Measurements from ENCODE around the gene HOOK2. TPM values are rescaled to one million over a fixed set of nuclear protein-coding genes. Genes with fewer than 3 reads are reported as not detected.

HOOK2 gene
- total RNA-seq, 4 donors from 2014 or later, result 55.1 to 227 (median 83.6) TPM

DNA sequence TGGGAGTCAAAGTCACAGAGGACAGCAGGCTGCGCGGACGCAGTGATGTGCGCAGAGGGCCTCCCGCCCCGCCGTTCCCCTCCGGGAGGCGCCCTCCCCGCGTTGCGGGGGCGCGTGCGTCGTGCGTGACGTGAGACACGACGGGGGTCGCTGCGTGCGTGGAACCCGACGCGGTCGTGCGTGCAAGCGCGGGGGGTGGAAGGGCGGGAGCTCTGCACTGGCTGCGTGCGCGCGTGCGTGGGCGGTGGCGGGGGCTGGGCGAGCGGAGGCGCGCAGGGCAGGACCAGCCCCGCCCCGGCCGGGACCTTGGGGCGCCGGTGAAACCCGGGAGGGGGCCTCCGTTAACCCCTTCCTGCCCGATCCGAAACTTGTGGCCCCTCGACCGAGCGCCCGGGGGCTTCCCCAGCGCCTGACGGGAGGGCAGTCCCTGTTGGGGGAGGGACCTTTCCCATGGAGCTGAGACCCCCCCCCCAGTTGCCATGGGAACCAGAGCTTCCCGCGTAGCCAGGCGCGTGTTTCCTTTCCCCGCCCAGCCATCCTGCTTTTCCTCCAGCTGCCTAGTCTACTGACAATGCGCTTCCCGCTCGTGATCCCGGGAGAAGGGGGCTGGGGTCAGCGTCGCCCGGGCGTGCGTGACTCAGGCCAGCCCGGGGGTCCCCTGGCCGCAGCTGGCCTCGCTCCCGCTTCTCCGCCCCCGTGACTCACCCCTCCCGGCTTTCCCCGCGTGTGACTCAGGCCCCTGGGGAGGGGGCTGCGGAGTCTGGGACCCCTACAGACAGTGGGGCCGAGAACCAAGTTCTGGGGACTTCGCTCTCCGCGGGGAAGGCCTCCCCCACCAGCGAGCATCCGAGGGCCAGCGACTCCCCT is 7.3 kb upstream of the HOOK2 start:
- H3K27ac ChIP-seq, result peak overlapping the region; percentile 97
- no peaks in the 10 kb centered on the region for H3K9me3 ChIP-seq
- TF ChIP-seq POLR2A (IDR thresholded peaks at IDR 0.05) (peak in 1 of 2 donors; percentile 55), EP300 (IDR thresholded peaks at IDR 0.05) (peak; percentile 98), POLR2AphosphoS5 (IDR thresholded peaks at IDR 0.05) (peak; percentile 70 to 79 (median 76))
- TF ChIP-seq, protein P1, sequence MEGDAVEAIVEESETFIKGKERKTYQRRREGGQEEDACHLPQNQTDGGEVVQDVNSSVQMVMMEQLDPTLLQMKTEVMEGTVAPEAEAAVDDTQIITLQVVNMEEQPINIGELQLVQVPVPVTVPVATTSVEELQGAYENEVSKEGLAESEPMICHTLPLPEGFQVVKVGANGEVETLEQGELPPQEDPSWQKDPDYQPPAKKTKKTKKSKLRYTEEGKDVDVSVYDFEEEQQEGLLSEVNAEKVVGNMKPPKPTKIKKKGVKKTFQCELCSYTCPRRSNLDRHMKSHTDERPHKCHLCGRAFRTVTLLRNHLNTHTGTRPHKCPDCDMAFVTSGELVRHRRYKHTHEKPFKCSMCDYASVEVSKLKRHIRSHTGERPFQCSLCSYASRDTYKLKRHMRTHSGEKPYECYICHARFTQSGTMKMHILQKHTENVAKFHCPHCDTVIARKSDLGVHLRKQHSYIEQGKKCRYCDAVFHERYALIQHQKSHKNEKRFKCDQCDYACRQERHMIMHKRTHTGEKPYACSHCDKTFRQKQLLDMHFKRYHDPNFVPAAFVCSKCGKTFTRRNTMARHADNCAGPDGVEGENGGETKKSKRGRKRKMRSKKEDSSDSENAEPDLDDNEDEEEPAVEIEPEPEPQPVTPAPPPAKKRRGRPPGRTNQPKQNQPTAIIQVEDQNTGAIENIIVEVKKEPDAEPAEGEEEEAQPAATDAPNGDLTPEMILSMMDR (IDR thresholded peaks at IDR 0.05), result no peak
- H3K4me3 ChIP-seq, result peak overlapping the region; percentile 50
- H3K27me3 ChIP-seq, result no peaks in the 10 kb centered on the region
- H3K36me3 ChIP-seq, result no peaks in the 10 kb centered on the region
- peaks cover 84% of the 10 kb centered on the region for H3K4me1 ChIP-seq
- 0% methylated on average over 2 of the region's 88 CpGs for WGBS
- DNase-seq (ENCODE audit: low spot score in 2 of 2), result peak; percentile 92 to 93

DNA sequence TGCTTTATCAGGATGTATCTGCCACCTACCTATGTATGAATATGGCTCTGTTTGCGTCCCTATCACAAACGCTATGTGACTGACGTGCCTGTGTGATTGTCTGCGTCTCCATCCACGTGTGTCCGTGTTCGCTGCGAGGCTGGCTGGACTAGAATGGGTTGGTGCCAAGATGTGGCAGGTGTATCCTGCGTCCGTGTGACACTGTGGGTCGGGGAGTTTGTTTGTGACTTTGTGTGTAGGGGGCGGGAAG is 6.7 kb upstream of the HOOK2 start:
- no peaks in the 10 kb centered on the region for H3K9me3 ChIP-seq
- TF ChIP-seq, protein P1 (IDR thresholded peaks at IDR 0.05), result no peak
- no peak for TF ChIP-seq POLR2AphosphoS5 (IDR thresholded peaks at IDR 0.05)
- peak; percentile 22 to 57 for TF ChIP-seq POLR2A (IDR thresholded peaks at IDR 0.05)
- TF ChIP-seq EP300 (IDR thresholded peaks at IDR 0.05), result no peak
- H3K36me3 ChIP-seq, result no peaks in the 10 kb centered on the region
- peaks cover 84% of the 10 kb centered on the region for H3K4me1 ChIP-seq
- WGBS, result 3% methylated on average over 12 of the region's 12 CpGs
- H3K4me3 ChIP-seq, result peak overlapping the region; percentile 50
- peak overlapping the region; percentile 97 for H3K27ac ChIP-seq
- H3K27me3 ChIP-seq, result no peaks in the 10 kb centered on the region
- DNase-seq (ENCODE audit: low spot score in 2 of 2), result peak in 1 of 2 donors; percentile 90

DNA sequence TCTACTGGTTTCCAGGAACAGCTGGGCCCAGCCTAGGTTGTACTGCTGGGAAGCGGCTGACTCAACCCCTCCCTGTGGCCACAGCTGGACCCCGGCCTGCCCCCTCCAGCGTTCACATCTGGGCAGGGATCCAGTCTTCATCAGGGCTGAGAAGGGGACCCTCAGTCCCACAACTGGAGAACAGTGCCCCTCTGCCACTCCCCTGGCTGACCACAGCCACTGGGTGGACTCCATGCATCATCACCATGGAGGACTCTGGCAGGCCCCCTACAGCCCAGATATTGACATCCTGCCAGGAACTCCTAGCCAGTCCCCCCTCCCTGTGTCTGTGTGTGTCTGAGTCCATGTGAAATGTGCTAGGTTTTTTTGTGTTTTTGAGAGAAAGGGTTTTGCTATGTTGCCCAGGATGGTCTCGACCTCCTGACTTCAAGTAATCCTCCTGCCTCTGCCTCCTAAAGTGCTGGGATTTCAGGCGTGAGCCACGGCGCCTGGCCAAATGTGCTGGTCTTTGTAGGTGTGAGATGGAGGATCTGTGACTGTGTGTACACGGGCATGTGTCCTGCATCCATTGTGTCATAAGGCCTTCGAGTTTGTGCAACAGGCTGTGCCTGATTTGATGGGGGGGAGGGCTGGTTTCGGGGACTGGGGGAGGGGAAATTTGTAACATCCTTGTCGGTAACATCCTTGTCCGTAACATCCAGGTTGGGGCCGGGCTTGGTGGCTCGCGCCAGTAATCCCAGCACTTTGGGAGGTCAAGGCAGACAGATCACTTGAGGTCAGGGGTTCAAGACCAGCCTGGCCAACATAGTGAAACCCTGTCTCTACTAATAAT is 4.0 kb upstream of the HOOK2 start:
- no peaks in the 10 kb centered on the region for H3K27me3 ChIP-seq
- DNase-seq (ENCODE audit: low spot score in 2 of 2), result peak in 1 of 2 donors; percentile 87
- peak overlapping the region; percentile 93 for H3K27ac ChIP-seq
- no peaks in the 10 kb centered on the region for H3K36me3 ChIP-seq
- H3K4me3 ChIP-seq, result peak overlapping the region; percentile 62
- 73% methylated on average over 12 of the region's 15 CpGs for WGBS
- H3K4me1 ChIP-seq, result peaks cover 71% of the 10 kb centered on the region
- H3K9me3 ChIP-seq, result no peaks in the 10 kb centered on the region
- TF ChIP-seq, protein P1 (IDR thresholded peaks at IDR 0.05), result no peak
- no peak for TF ChIP-seq EP300 (IDR thresholded peaks at IDR 0.05)

DNA sequence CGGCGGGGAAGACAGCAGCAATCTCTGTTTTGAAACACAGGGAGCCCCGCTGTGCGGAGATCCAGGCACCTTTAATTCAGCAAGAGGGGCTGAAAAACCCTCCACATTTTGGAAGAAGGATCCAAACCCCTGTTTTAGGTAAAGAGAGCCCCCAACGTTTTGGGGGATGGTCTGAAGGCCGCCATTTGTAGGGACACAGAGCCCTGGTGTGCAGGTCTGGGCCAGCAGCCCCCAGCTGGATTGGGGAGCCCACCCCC is 3.5 kb upstream of the HOOK2 start:
- Histone ChIP-seq H3K9me3 (no peaks in the 10 kb centered on the region), H3K4me3 (peak overlapping the region; percentile 62), H3K27me3 (no peaks in the 10 kb centered on the region), H3K27ac (peak overlapping the region; percentile 93), H3K4me1 (peaks cover 69% of the 10 kb centered on the region), H3K36me3 (no peaks in the 10 kb centered on the region)
- 19% methylated on average over 5 of the region's 6 CpGs for WGBS
- TF ChIP-seq POLR2A (IDR thresholded peaks at IDR 0.05) (no peak), POLR2AphosphoS5 (IDR thresholded peaks at IDR 0.05) (no peak), EP300 (IDR thresholded peaks at IDR 0.05) (no peak)
- TF ChIP-seq, protein P1 (IDR thresholded peaks at IDR 0.05), result no peak
- DNase-seq (ENCODE audit: low spot score in 2 of 2), result no peak

Data from suprapubic skin (tissue), 4 donors.